Measurements from ENCODE around the gene RCAN1.
"Not testable (repeated sequence)": the region's sequence is repeated elsewhere in the genome, so short reads cannot be mapped to it uniquely, and the experiment has no call there.

The RCAN1 gene

DNA sequence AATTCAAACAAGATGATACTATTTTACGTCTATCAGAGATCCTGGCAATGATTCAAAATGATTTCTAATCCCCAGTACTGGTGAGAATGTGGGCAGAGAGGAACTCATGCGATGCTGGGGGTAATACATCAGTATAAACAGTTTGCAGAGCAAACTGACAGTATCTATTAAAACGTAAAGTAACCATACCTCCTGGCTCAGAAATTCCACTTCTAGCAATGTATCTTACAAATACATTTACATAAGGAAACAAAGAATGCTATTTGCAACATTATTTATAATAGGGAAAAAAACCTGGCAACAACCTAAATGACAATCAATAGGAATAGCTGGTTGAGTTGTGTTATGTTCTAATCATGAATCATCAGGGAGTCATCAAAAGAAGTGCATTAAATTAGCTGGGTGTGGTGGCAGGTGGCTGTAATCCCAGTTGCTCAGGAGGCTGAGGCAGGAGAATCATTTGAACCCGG lies 15.9 kb downstream of the RCAN1 start:
- no peak for DNase-seq

DNA sequence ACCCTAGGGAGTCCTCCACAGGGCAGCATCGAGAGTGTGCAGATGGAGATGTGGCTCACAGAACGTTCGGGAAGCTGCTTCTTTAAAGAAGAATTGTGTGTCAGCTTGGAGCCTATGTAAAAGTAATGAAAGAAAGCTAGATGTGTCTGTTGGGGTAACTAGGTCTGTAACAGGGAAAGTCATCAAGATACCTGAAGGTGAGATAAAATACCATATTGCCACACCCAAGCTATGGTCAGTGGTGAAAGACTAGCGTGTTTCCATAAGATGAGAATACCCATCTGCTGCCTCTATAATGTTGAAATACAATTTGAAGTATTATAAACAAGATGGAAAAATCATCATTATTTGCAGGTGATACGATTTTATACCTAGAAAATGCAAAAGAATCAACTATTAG lies 17.5 kb downstream of the RCAN1 start:
- DNase-seq = no peak

GRCh38 chr21:34596561-34597271 lies 18.2 kb downstream of the RCAN1 start:
- no peak for DNase-seq

- no peak for DNase-seq
Observed at GRCh38 chr21:34595457-34595856, 19.5 kb downstream of the RCAN1 start.

- DNase-seq = no peak
Observed at GRCh38 chr21:34594566-34595234, 20.2 kb downstream of the RCAN1 start.

- no peak for DNase-seq
Observed at GRCh38 chr21:34593954-34594531, 20.9 kb downstream of the RCAN1 start.

DNA sequence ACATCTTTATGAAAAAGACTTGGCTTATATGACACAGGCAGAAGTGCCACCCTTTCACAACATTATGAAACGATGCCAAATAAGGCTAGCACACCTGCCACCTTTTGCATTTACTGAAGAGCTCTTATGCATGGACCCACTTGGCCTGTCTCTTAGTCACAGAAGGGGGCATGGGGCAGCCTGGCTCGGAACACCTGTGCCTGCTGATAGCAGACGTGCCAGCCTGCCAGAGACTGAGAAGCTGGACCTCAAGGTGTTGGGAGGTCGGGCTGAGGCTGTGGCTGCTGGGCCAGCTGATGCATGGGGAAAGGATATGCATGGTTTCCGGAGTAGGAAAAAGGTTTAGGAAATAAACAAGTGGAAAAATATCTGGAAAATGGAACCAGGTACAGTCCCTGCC lies 21.5 kb downstream of the RCAN1 start:
- peak; percentile 83 for DNase-seq

DNA sequence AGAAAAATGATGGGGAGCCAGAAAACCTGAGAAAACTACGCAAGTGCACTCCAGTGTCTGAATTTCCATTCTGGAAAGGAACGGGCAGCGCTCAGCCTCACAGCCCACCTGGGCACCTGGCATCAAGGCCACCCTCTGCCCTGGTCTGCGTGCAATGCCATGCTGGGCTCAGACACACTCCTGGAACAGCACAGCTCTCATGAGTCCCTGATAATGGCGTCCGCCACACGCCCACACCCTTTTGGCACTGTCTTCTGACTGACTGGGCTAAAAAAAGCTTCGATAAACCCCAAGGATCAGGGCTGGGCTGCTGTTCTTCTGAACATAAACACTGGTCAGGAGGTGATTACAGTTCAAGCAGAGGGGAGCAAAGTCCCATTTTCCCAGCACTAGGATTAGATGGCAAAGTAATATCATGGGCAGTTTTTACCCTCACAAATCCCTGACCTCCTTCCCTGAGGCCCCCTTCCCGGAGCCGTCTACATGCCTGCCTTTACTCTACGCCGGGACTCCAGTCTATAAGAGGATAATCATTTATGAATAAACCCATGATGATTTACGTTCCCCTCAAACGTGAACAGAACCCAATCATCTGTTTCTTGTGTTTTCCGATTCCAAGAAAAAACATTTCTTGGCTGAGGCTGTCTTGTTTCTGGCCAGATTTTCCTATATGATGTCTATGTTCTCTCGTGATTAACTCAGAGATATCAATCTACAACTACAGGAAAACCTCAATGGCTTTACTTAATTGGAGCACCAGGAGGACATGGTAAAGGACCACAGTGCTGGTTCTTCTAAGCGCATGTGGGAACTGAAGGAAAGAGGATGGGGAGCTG lies 22.6 kb downstream of the RCAN1 start:
- no peak for DNase-seq

DNA sequence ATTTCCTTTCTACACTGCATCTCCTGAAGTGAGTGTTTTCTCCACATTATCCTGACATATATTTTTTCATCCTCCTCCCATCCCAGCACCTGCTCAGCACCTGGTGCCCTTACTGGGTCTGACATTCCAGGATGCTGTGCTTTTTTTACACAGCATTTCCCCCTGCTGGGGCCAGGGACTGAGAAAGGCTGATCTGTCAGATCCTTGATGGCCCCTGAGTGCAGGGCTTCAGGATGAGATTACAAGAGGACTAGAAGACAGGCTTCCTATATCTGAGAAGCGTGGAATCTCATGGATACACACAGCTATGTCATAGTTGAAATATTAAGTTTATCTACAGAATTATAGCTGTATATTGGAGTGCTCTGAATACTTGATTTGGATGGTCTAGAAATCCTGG lies 24.4 kb downstream of the RCAN1 start:
- DNase-seq = peak; percentile 35

DNA sequence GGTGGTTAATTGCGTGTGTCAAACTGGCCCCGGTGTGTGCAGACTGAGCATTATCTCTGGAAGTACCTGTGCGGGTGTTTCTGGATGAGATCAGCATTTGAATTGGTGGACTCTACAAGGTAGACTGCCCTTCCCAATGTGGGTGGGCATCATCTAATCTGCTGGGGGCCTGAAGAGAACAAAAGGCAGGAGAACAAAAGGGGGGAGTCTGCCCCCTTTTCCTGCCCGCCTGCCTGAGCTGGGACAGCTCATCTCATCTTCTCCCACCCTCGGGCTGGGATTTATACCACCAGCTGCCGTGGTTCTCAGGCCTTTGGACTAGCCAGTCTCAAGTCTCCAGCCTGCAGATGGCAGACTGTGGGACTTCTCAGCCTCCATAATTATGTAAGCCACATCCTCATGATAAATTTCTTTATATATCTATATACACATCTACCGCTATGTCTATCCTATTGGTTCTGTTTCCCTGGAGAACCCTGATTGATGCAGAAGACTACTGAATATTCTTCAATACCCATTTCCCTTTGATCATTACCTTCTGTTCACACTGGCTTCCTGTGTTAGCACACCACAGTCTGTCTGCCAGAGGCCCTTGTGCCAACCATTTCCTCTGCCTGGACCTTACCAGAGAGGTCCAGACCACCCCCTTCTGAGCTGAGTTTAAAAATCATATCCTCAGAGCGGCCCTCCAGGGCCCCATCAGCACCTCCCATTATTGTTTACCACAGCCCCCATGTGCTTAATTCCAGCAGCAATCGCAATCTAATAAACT lies 25.2 kb downstream of the RCAN1 start:
- no peak for DNase-seq

DNA sequence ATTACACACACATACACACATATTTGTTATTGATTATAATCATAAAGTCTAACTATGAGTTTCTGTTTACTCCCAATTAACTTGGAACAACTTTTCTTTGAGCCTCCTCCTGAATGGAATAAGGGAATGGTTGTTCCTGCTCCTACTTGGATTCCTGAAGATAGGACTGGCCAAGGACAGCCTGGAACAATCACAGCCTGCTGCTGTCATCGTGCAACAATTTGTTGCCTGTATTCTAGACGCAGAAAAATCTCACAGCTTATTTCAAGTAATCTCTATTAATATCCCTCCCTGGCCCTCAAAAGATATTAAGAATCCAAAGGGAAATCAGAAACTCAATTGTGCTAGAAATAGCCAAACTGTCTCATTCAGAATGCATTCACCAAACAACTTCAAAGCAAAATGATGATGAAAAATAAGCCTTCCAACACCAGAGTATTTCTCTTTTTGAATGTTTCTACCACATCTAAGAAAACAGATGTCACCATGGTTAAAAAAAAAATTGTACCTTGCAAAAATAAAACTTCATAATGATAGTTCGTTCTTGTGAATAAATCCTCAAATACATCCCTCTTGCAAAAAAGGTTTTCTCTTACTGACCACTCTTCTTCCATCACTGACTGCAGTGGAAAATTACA lies 30.9 kb downstream of the RCAN1 start:
- no peak for DNase-seq

- no peak for DNase-seq
Observed at GRCh38 chr21:34582506-34583150, 32.3 kb downstream of the RCAN1 start.

GRCh38 chr21:34580181-34580700 lies 34.7 kb downstream of the RCAN1 start:
- peak; percentile 38 for DNase-seq

DNA sequence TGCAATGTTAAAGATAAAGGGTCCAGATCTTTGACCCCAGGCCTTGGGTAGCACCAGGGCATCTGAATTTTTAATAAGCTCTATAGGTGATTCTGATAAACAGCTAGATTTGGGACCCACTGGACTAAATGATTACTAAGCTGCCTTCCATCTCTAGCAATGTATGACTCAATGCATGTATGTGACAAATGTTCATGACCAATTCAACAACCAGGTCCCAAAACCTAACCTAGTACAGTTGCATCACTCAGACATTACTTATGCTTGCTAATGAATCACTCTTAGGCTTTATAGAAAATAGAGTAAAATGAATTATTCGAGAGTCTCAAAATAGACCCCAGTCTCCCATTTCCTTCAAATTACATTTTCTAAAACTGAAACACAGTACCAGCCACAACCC lies 35.5 kb downstream of the RCAN1 start:
- no peak for DNase-seq

DNA sequence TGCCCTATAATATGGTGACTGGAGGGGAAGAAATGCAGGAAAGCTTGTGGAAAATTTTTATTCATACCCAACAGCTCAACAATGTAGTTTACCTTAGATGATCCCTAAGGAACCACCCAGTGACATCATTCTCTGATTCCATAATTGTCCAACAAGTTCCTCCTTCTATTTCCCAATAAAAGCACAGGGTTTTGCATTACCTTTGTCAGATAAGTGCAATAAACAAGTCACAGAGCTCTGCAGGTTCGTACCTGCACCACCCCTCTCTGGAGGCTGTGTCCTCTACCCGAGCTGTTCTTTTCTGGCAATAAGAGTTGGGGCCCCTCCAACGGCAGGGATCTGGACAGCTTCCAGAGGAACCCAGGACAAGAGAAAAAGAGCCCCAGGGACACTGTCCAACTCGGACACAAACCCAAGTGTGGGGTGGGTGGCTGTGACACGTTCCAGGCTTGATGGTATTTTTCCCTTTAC lies 38.8 kb downstream of the RCAN1 start:
- no peak for DNase-seq

DNA sequence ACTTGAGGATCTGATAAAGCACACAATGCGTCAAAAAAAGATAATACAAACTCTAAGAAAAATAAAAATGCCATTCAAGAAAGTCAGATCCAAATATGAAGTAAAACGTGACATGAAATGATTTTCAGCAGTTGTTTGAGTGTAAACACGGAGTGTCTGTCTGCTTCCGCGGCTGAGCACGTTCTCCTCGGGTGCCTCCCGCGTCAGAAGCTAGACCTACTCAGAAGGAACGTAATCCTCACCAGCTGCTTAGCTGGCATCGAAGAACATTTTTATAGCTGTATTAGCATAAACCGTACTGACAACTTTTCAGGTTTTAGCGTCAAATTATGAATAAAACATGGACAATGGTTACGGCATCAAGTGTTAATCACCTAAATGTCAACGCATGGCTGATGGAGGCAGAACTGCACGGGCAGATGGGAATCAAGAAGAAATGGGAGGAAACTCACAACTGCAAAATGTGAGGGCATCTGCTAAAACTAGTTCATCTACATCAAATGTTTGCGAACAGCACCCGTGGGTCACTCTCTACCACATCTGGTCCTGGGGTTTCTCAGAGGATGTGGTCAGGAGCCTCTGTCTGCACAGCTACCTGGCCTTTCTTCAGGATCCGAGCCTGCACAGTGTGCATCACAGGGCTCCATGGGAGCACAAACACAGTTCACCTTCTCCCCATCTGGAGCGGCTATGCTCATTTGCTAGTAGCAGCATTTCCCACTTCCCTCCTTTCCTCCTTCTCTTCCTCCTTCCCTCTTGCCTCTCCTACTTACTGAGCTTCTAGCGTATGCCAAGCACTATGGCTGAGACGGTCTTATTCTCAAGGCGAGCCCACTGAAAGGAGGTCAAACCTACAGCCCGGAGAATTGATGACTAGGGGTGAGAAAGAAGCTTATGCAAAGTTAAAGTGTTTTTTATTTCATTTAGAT lies 40.0 kb downstream of the RCAN1 start:
- no peak for DNase-seq

- no peak for DNase-seq
Observed at GRCh38 chr21:34571994-34572393, 42.9 kb downstream of the RCAN1 start.

DNA sequence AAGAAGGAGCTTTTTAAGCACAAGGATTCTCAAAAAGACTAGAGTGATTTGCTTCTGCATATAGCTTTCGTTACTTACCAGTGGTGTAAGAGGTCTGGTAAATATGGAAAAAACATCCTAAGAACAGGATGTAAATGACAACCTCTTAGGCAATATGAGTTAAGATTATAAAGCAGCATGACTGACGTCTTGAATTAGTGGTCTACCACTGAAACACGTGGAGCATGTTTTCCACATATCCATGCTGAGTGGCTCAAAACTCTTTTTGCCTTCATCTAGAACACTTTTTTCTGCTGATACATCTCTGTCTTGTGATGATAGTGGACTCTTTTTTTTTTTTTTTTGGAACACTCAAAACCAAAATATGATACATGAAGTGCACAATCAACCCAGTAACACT lies 44.6 kb downstream of the RCAN1 start:
- no peak for DNase-seq

DNA sequence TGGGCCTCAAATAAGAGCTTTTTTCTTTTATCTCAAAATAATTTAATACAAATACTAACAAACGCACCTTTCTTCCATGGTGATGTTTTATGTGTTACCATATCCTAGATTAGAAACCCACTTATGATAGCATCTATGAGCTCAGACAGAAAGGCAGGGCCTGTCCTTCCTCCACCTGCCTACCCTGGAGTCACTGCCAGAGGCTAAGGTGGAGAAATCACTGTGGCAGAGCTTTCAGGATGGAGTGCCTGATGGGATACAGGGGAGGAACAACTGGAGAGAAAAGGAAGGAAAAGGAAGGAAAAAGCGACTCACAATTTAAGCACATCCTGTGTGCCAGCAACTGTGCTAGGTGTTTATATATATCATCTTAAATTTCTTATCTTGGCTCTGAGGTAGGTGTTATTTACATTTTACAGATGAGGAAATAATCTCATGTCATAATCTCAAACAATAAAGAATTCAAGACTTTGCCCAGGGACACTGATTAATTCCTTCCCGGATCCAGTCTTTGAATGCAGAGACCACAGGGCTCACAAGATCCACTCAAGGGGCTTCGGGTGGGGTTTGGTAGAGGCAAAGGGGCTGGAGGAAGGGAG lies 45.4 kb downstream of the RCAN1 start:
- DNase-seq = no peak

GRCh38 chr21:34568801-34569200 lies 46.1 kb downstream of the RCAN1 start:
- not testable (repeated sequence) for DNase-seq
